GM12801 (cell line): ENCODE data around the gene CNDP2.

Experiments
- TF ChIP-seq, protein P1 (sequence below): IDR thresholded peaks from one replicate; pipeline ENCODE4 v1.5.1; 2011; ENCODE audit warnings: control low read depth; ENCODE audit not compliant: insufficient read length; ENCODE audit errors: extremely low read depth

The CNDP2 gene

DNA sequence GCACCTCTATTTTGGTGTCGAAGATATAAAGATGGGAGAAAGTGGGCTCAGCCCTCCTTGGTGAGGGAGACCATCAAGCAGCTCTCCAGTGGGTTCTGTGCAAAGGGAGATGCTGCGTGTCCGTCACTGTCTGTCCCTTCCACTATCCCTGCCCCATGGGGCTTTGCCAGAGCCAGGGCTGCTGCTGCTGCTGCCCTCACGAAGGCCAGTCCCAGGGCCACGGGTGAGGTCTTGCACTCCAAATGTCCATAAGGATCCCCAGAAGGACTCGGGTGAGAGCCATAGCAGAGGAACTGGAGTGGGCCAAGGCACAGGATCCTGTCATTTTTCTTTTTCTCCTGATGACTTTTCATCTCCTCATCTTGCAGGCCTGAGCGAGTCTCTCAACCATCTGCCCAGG, 35.3 kb upstream of the CNDP2 start:
- TF ChIP-seq, protein P1, sequence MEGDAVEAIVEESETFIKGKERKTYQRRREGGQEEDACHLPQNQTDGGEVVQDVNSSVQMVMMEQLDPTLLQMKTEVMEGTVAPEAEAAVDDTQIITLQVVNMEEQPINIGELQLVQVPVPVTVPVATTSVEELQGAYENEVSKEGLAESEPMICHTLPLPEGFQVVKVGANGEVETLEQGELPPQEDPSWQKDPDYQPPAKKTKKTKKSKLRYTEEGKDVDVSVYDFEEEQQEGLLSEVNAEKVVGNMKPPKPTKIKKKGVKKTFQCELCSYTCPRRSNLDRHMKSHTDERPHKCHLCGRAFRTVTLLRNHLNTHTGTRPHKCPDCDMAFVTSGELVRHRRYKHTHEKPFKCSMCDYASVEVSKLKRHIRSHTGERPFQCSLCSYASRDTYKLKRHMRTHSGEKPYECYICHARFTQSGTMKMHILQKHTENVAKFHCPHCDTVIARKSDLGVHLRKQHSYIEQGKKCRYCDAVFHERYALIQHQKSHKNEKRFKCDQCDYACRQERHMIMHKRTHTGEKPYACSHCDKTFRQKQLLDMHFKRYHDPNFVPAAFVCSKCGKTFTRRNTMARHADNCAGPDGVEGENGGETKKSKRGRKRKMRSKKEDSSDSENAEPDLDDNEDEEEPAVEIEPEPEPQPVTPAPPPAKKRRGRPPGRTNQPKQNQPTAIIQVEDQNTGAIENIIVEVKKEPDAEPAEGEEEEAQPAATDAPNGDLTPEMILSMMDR: no peak

DNA sequence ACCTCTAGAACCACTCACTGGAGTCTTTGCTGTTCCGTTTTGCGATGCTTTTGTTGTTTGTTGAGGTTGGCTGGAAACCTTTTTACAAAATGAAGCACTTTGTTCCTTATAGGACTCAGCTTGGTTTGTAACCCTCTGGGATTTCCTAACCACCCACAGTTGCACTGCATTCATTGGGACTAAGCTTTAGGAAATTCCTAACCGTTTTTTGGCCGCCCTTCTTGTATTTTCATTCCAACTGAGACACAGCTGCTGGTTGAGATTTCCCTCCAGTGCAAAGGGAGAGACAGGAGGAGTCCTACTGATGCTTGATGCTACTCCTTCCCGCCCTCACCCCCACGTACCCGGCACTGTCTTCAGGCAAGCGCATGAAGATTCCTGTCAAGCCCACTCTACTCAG, 32.9 kb upstream of the CNDP2 start:
- TF ChIP-seq, protein P1: no peak

DNA sequence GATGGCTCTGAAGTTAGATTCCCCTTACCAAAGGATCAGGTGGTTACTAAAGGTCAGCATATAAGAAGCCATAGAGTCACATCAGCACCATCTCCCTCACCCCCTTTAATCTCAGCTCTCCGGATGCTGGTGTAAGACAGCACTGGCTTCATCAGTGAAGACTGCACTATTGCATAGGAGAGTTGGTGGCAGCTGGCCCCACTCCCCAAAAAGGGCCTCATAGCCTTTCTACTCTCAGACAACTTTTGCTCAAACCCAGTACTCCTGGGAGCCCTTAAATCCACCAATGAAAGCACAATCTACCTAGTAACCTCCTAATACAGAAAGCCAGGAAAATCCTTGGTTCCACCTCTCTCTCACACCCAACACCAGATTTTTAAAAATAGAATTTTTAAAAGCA, 32.2 kb upstream of the CNDP2 start:
- TF ChIP-seq, protein P1: no peak

DNA sequence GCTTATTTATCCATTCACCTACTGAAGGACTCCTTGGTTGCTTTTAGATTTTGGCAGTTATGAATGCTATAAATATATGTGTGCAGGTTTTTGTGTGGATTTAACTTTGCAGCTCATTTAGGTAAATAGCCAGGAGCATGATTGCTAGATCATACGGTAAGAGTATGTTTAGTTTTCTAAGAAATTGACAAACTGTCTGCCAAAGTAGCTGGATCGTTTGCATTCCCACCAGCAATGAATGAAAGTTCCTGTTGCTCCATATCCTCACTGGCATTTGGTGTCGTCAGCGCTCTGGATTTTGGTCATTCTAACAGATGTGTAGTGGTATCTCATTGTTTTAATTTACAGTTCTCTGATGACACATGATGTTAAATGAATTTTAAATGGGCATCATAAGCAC, 30.4 kb upstream of the CNDP2 start:
- TF ChIP-seq, protein P1: no peak

DNA sequence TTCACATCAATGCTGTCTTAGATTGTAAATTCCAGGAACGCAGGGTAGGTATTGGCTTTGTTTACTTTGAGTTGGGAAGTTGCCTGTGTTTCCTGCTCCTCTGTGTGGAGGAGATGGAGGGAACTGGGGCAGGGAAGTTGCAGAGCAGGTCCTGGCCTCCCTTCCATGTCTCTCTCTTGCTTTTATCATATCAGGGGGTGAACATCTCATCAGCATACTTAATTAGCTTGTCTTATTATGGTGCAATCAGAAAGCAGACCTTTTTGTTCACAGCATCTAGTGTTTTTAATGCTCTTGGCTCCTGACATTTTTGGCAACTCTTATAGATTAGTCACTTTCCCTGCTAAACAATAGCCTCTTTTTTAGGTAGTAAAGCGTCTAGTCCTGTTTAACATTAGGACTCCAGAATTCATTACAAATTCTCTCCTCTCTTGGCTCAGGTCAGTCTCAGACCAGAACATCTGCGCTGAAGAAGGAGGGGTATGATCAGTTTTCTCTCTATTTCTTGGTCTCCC, 27.6 kb upstream of the CNDP2 start:
- TF ChIP-seq, protein P1: no peak

DNA sequence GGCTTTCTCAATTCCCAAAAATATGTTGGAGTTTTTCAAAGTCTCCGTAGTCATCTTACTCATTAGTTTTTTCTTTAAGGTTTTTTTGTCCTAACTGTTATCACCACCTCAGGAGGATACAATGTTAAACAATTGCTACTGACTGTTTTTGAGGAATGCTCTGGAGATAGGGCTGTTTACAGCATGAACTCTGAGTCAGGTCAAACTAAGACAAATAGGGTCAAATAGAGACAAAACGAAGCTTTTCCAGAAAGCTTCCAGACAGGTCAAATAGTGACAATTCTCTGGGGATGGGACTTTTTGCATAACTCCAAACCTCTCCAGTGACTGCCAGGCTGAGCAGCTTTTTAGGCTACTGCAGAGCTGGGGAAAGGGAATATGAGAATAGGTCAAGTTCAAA, 23.9 kb upstream of the CNDP2 start:
- TF ChIP-seq, protein P1: no peak

DNA sequence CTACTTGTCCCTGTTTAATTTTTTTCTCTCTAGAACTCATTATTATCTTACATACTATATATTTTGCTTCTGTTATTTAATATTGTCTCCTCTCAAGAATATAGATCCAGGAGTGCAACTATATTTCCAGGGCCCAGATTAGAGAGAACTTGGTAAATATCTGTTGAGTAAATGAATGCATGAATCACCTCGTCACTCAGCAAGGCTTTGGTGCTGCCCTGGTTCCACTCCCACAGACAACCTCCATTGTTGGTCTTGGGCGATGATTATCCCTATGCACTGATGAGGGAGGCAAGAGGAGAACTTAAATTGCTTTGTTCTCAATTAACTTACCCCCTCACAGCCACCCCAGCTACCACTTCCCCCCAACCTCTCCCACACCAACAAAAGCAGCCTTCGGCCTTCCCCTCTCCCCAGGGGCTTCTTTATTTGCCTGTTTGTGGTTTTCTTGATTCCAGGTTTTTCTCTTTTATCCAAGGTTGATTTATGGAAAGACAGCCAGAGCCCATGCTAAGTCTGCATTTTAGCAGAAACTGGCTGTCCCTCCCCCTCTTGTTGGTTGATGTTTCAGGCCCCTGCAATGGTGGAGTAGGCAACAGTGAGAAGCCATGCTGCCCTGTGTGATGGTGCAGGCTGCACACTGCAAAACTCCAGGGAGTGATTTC, 22.1 kb upstream of the CNDP2 start:
- TF ChIP-seq, protein P1: no peak

DNA sequence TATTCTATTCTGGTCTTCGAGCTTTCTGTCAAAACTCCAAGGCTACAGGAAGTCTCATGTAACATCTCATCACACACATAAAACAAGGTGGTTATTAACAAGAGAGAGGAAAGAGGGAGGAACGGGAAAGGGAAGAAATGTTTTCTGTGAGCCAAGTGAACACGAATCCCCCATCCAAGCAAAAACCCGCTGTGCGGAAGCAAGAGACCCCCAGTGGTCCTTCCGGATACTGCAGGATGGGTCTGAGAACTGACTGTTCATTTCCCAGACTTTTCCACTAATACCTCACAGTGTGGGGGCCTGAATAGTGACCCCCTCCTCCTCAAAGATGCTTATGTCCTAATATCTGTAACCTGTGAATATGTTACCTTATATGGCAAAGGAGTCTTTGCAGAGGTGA, 20.0 kb upstream of the CNDP2 start:
- TF ChIP-seq, protein P1: no peak
